Measurements from ENCODE around the gene TMEM59L. TPM values are rescaled to one million over a fixed set of nuclear protein-coding genes. Genes with fewer than 3 reads are reported as not detected.

The TMEM59L gene
- total and polyA plus RNA-seq, 2 of the 13 experiments (the other 11 are each of a cell fraction or from before 2014, with no cell fraction given) = 0.97 to 5.5 TPM

DNA sequence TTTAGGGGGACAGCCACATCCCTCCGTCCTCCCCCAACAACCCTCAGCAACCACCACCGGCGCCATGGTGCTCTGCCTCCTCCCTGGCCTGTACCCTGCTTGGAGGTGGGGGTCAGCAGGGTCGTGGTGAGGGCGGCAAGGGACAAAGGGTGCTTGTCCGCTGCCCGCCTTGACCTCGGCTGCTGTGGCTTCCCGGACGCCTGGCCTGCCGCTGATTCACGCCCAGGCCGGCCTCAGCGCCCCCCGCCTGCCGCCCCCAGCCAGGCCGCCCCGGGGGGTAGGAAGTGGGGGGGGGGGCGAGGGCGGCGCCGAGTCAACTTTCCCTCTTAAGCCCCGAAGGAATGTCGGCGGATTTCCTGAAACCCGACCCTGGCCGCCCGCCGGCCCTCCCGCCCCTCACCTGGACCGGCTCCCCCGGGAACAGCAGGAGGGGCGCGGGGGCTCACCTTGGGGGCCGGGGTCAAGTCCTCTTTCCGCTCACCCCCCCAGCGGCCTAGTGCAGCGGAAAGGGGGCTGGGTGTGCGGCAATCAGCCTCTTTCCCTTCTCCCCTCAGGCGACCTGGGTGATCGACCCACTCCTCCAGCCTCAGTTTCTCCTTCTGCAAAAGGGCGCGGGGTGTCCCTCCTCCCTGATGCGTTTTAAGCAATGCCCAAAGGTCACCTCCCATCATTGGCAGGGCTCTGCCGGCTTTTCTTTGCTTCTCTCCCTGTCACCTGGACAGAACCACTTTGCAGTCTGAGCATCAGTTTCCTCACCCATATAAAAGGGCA lies 1.9 kb upstream of the TMEM59L start (continued):
- TF ChIP-seq ZNF143 (CRISPR knock-in tag; IDR thresholded peaks at IDR 0.05) = no peak
- TF ChIP-seq SSRP1 (CRISPR knock-in tag; IDR thresholded peaks at IDR 0.05) = peak; percentile 87; the same call in 1 of the 2 replicates
- TF ChIP-seq ZNF879 (CRISPR knock-in tag; IDR thresholded peaks at IDR 0.05) = no peak
- no peak for TF ChIP-seq NFE2L2 (IDR thresholded peaks at IDR 0.05; ENCODE audit: low read length)
- TF ChIP-seq MZF1 (CRISPR knock-in tag; IDR thresholded peaks at IDR 0.05; ENCODE audit: borderline replicate concordance) = no peak
- no peak for TF ChIP-seq FOXA1 (IDR thresholded peaks at IDR 0.05)
- TF ChIP-seq FOXA1 (CRISPR knock-in tag; IDR thresholded peaks at IDR 0.05) = peak; percentile 58; the same call in 1 of the 2 replicates
- peak; percentile 87 for TF ChIP-seq ZNF609 (CRISPR knock-in tag; IDR thresholded peaks at IDR 0.05; ENCODE audit: borderline replicate concordance)
- TF ChIP-seq MTF2 (CRISPR knock-in tag; IDR thresholded peaks at IDR 0.05; ENCODE audit: borderline replicate concordance) = no peak
- TF ChIP-seq ZNF747 (CRISPR knock-in tag; IDR thresholded peaks at IDR 0.05; ENCODE audit: borderline replicate concordance) = no peak
- TF ChIP-seq ZNF232 (CRISPR knock-in tag; IDR thresholded peaks at IDR 0.05; ENCODE audit: borderline replicate concordance) = peak; percentile 53; the same call in 1 of the 2 replicates
- no peak for TF ChIP-seq FUBP1 (CRISPR knock-in tag; IDR thresholded peaks at IDR 0.05; ENCODE audit: borderline replicate concordance)
- no peak for TF ChIP-seq RFX1 (IDR thresholded peaks at IDR 0.05)
- TF ChIP-seq ZNF644 (CRISPR knock-in tag; IDR thresholded peaks at IDR 0.05; ENCODE audit: low read depth) = no peak
- TF ChIP-seq ZNF784 (CRISPR knock-in tag; IDR thresholded peaks at IDR 0.05; ENCODE audit: borderline replicate concordance) = no peak
- no peak for TF ChIP-seq ZNF10 (CRISPR knock-in tag; IDR thresholded peaks at IDR 0.05; ENCODE audit: borderline replicate concordance, low read depth)
- TF ChIP-seq, protein P1, sequence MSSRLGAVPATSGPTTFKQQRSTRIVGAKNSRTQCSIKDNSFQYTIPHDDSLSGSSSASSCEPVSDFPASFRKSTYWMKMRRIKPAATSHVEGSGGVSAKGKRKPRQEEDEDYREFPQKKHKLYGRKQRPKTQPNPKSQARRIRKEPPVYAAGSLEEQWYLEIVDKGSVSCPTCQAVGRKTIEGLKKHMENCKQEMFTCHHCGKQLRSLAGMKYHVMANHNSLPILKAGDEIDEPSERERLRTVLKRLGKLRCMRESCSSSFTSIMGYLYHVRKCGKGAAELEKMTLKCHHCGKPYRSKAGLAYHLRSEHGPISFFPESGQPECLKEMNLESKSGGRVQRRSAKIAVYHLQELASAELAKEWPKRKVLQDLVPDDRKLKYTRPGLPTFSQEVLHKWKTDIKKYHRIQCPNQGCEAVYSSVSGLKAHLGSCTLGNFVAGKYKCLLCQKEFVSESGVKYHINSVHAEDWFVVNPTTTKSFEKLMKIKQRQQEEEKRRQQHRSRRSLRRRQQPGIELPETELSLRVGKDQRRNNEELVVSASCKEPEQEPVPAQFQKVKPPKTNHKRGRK (CRISPR knock-in tag; IDR thresholded peaks at IDR 0.05) = no peak
- TF ChIP-seq ZFP91 (CRISPR knock-in tag; IDR thresholded peaks at IDR 0.05; ENCODE audit: borderline replicate concordance) = peak; percentile 62; the same call in 1 of the 2 replicates
